ENCODE results near the gene SLC2A9.
"Not testable (repeated sequence)": the region's sequence is repeated elsewhere in the genome, so short reads cannot be mapped to it uniquely, and the experiment has no call there.

Gene SLC2A9

DNA sequence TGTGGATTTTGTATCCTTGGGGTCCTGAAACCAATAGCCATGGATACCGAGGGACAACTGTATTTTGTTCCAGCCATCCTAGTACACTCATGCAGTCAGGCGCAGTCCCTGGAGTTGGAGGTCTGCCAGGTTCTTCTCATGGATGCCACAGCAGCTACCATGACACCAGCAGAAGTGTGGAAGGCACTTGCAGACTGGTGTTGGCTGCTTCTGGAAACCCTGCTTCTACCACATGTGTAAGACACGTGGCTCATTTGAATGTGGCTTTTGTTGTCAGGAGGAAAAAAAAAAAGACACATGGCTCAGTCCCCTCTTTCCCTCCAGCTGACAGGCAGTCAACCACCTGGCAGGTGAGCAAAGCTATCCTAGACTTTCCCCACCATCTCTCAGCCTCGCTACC is 220.4 kb downstream of the SLC2A9 start:
- TF ChIP-seq EZH2 (optimal IDR thresholded peaks at IDR 0.05; ENCODE audit: low read depth, low read length) (no peak), EZH2phosphoT487 (IDR thresholded peaks at IDR 0.05; ENCODE audit: low read length) (no peak)
- TF ChIP-seq, protein P1, sequence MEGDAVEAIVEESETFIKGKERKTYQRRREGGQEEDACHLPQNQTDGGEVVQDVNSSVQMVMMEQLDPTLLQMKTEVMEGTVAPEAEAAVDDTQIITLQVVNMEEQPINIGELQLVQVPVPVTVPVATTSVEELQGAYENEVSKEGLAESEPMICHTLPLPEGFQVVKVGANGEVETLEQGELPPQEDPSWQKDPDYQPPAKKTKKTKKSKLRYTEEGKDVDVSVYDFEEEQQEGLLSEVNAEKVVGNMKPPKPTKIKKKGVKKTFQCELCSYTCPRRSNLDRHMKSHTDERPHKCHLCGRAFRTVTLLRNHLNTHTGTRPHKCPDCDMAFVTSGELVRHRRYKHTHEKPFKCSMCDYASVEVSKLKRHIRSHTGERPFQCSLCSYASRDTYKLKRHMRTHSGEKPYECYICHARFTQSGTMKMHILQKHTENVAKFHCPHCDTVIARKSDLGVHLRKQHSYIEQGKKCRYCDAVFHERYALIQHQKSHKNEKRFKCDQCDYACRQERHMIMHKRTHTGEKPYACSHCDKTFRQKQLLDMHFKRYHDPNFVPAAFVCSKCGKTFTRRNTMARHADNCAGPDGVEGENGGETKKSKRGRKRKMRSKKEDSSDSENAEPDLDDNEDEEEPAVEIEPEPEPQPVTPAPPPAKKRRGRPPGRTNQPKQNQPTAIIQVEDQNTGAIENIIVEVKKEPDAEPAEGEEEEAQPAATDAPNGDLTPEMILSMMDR (IDR thresholded peaks at IDR 0.05; ENCODE audit: low read length) = no peak
- Histone ChIP-seq H3F3A (ENCODE audit: insufficient read depth, low read length) (no peaks in the 10 kb centered on the region), H3K4me2 (ENCODE audit: low read depth, low read length) (no peak overlapping the region; the same call in 1 of the 2 replicates), H3K9me3 (replicated peaks; ENCODE audit: insufficient read depth, low read length) (no peaks in the 10 kb centered on the region), H3K9me2 (replicated peaks; ENCODE audit: insufficient read depth, low read length) (no peaks in the 10 kb centered on the region), H4K20me1 (ENCODE audit: insufficient read depth, low read length) (no peaks in the 10 kb centered on the region), H3K27me3 (replicated peaks; ENCODE audit: insufficient read depth, low read length) (no peaks in the 10 kb centered on the region), H3K36me3 (replicated peaks; ENCODE audit: insufficient read depth, low read length) (no peaks in the 10 kb centered on the region), H3K4me1 (ENCODE audit: low read length) (peaks cover 10% of the 10 kb centered on the region), H3K79me2 (ENCODE audit: low read length) (no peaks in the 10 kb centered on the region), H3K4me3 (ENCODE audit: low read length) (no peak overlapping the region), H3K27ac (ENCODE audit: low read length) (no peak overlapping the region), H3K9ac (ENCODE audit: low read length) (no peak overlapping the region), H2AFZ (ENCODE audit: low read length) (no peak overlapping the region)
- peak; percentile 25 for DNase-seq

DNA sequence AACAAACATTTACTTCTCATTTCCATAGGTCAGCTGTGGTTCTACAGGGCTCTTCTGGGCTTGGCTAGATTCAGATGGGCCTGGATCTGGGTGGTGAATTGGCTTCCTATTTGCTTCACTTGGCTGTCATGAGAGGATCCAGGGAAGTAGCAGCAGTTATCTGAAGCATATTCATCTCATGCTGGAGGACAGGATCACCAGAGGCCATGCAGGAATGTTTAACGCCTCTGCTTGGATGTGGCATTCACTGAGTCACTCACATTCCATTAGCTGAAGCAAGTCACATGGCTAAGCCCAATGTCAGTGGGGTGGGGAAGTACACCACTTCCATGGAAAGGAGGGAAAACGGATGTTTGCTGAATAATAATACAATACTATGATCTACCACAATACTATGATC is 224.7 kb downstream of the SLC2A9 start:
- H3K9ac ChIP-seq (ENCODE audit: low read length); DNase-seq: not testable (repeated sequence)

DNA sequence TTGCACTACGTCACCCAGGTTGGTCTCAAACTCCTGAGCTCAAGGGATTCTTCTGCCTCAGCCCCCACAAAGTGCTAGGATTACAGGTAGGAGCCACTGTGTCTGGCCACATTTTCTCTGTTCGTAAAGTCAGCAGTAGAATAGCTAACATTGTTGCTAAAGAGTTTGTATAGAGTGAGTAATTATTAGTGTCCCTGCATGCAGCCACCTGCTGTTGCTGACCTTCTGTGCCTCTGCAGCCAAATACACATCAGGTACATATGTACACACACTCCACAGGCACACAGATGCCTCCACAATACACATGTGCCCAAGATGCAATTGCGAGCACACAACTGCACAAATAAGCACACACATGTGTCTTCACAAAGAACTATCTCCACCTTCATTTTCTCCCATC is 228.9 kb downstream of the SLC2A9 start:
- Histone ChIP-seq H3K79me2 (ENCODE audit: low read length) (no peaks in the 10 kb centered on the region), H3K9ac (ENCODE audit: low read length) (no peak overlapping the region)

More for the DNA sequence above, 224.7 kb downstream of the SLC2A9 start:
- H3K36me3 ChIP-seq (replicated peaks; ENCODE audit: insufficient read depth, low read length); H3K4me3 ChIP-seq (ENCODE audit: low read length); H3K9me3 ChIP-seq (replicated peaks; ENCODE audit: insufficient read depth, low read length); H2AFZ ChIP-seq (ENCODE audit: low read length); H3K27me3 ChIP-seq (replicated peaks; ENCODE audit: insufficient read depth, low read length); H3K4me2 ChIP-seq (ENCODE audit: low read depth, low read length); H3K9me2 ChIP-seq (replicated peaks; ENCODE audit: insufficient read depth, low read length); H4K20me1 ChIP-seq (ENCODE audit: insufficient read depth, low read length); H3F3A ChIP-seq (ENCODE audit: insufficient read depth, low read length); H3K79me2 ChIP-seq (ENCODE audit: low read length); H3K27ac ChIP-seq (ENCODE audit: low read length): not testable (repeated sequence)
- peaks cover 10% of the 10 kb centered on the region for H3K4me1 ChIP-seq (ENCODE audit: low read length)

DNA sequence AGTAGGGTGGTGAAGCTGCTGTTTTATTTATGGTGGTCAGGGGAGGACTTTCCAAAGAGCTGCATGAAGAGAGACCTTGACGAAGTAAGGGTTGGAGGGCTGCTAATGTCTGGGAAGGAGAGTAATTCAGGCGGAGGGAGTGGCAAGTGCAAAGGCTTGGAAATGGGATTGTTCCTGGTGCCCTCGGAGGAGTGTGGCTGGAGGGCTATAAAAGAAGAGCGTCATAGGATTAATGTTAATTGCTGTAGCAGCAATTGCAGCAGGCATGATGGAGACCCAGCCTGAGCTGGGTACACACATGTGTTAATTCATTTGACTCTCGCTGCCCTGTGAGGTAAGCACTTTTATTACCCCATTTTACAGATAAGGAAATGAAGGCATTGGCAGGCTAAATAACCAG is 235.4 kb downstream of the SLC2A9 start:
- not testable (repeated sequence) for H3K4me2 ChIP-seq (ENCODE audit: low read depth, low read length); H3K79me2 ChIP-seq (ENCODE audit: low read length); H3K27ac ChIP-seq (ENCODE audit: low read length); H3K4me3 ChIP-seq (ENCODE audit: low read length); H3K9me3 ChIP-seq (replicated peaks; ENCODE audit: insufficient read depth, low read length); H3F3A ChIP-seq (ENCODE audit: insufficient read depth, low read length); H3K4me1 ChIP-seq (ENCODE audit: low read length); H3K9me2 ChIP-seq (replicated peaks; ENCODE audit: insufficient read depth, low read length); H3K27me3 ChIP-seq (replicated peaks; ENCODE audit: insufficient read depth, low read length); H4K20me1 ChIP-seq (ENCODE audit: insufficient read depth, low read length); H2AFZ ChIP-seq (ENCODE audit: low read length); H3K9ac ChIP-seq (ENCODE audit: low read length); H3K36me3 ChIP-seq (replicated peaks; ENCODE audit: insufficient read depth, low read length); DNase-seq

More for the DNA sequence above, 228.9 kb downstream of the SLC2A9 start:
- H3K36me3 ChIP-seq (replicated peaks; ENCODE audit: insufficient read depth, low read length) = no peaks in the 10 kb centered on the region
- no peaks in the 10 kb centered on the region for H3K9me2 ChIP-seq (replicated peaks; ENCODE audit: insufficient read depth, low read length)
- no peaks in the 10 kb centered on the region for H3K4me1 ChIP-seq (ENCODE audit: low read length)
- no peak overlapping the region for H3K4me2 ChIP-seq (ENCODE audit: low read depth, low read length)
- H4K20me1 ChIP-seq (ENCODE audit: insufficient read depth, low read length) = no peaks in the 10 kb centered on the region
- no peak for DNase-seq
- H2AFZ ChIP-seq (ENCODE audit: low read length) = no peak overlapping the region
- H3K27ac ChIP-seq (ENCODE audit: low read length) = no peak overlapping the region
- H3K9me3 ChIP-seq (replicated peaks; ENCODE audit: insufficient read depth, low read length) = no peaks in the 10 kb centered on the region
- no peak overlapping the region for H3K4me3 ChIP-seq (ENCODE audit: low read length)
- no peaks in the 10 kb centered on the region for H3F3A ChIP-seq (ENCODE audit: insufficient read depth, low read length)
- H3K27me3 ChIP-seq (replicated peaks; ENCODE audit: insufficient read depth, low read length) = no peaks in the 10 kb centered on the region
- TF ChIP-seq, protein P1 (IDR thresholded peaks at IDR 0.05; ENCODE audit: low read length) = no peak
